ENCODE measurements around the gene CHST11. TPM values are rescaled to one million over a fixed set of nuclear protein-coding genes. Genes with fewer than 3 reads are reported as not detected.

Gene CHST11
- total and polyA plus RNA-seq, 4 donors, result 0.57 to 11.1 (median 3.7) TPM

DNA sequence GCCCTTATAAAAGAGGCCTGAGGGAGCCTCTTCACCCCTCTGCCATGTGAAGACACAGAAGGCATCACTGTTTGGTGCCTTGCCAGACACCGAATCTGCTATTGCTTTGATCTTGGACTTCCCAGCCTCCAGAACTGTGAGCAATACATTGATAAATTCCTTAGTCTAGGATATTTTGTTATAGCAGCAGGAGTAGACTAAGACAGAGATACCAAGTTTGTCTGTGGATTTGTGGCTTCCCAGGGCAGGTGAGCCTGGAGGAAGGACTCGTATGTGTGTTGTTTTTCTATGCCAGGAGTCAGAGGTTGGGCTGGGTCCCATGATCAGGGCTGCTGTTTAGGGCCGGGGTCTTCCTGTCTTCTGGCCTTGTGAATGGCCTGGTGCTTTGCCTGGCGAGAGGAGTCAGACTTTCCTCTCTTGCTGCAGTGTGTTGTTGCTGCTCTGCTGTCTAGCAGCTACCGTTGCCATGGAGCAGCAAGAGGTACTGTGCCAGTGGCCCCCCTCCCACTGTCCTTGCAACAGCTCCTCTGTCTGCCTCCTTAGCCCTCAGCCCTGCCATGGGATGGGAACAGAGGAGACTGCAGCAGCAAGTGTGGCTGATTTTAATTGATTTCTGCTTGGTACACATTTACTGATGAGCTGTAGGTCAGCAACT, 111.2 kb downstream of the CHST11 start (continued):
- TF ChIP-seq, protein P1, sequence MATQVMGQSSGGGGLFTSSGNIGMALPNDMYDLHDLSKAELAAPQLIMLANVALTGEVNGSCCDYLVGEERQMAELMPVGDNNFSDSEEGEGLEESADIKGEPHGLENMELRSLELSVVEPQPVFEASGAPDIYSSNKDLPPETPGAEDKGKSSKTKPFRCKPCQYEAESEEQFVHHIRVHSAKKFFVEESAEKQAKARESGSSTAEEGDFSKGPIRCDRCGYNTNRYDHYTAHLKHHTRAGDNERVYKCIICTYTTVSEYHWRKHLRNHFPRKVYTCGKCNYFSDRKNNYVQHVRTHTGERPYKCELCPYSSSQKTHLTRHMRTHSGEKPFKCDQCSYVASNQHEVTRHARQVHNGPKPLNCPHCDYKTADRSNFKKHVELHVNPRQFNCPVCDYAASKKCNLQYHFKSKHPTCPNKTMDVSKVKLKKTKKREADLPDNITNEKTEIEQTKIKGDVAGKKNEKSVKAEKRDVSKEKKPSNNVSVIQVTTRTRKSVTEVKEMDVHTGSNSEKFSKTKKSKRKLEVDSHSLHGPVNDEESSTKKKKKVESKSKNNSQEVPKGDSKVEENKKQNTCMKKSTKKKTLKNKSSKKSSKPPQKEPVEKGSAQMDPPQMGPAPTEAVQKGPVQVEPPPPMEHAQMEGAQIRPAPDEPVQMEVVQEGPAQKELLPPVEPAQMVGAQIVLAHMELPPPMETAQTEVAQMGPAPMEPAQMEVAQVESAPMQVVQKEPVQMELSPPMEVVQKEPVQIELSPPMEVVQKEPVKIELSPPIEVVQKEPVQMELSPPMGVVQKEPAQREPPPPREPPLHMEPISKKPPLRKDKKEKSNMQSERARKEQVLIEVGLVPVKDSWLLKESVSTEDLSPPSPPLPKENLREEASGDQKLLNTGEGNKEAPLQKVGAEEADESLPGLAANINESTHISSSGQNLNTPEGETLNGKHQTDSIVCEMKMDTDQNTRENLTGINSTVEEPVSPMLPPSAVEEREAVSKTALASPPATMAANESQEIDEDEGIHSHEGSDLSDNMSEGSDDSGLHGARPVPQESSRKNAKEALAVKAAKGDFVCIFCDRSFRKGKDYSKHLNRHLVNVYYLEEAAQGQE (IDR thresholded peaks at IDR 0.05), result no peak

DNA sequence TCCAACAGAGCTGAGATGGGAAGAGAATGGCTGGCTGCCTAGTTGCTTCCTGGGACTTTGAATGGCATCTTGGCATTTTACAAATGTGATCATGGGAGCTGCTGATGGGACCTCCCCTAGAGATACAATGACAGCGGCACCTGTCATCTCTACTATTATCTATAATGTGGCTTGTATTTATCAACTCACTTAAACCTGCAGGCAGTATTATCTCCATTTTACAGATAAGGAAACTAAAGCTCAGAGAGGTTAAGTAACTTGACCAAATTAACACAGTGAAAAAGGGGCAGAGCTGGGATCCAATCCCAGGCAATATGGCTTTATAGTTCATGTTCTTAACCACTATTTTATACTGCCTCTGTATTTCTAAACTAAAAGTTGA, 111.7 kb downstream of the CHST11 start:
- Histone ChIP-seq H3K4me3 (ENCODE audit: low read depth in 1 of 3, low read length in 3 of 3) (no peak overlapping the region), H3K4me1 (ENCODE audit: control insufficient read depth in 4 of 4, insufficient read depth in 4 of 4, low read length in 3 of 4) (peaks cover 0 to 2% (median 0%) of the 10 kb centered on the region in 4 donors), H3K9me3 (ENCODE audit: control insufficient read depth in 4 of 4, low read length in 3 of 4) (no peaks in the 10 kb centered on the region), H3K27ac (ENCODE audit: low read depth in 1 of 2, low read length in 2 of 2) (no peak overlapping the region), H3K9ac (ENCODE audit: low read depth in 1 of 2, low read length in 2 of 2) (no peak overlapping the region), H3K27me3 (ENCODE audit: control insufficient read depth in 4 of 4, insufficient read depth in 4 of 4, low read length in 3 of 4) (no peaks in the 10 kb centered on the region), H3K36me3 (ENCODE audit: control insufficient read depth in 4 of 4, insufficient read depth in 3 of 4, low read depth in 1 of 4, low read length in 3 of 4) (no peaks in the 10 kb centered on the region)
- WGBS, result 83% methylated on average over 1 of the region's 1 CpG
- TF ChIP-seq, protein P2, sequence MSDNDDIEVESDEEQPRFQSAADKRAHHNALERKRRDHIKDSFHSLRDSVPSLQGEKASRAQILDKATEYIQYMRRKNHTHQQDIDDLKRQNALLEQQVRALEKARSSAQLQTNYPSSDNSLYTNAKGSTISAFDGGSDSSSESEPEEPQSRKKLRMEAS (IDR thresholded peaks at IDR 0.05), result no peak
- TF ChIP-seq FOXA1 (IDR thresholded peaks at IDR 0.05) (no peak), EGR1 (IDR thresholded peaks at IDR 0.05; ENCODE audit: low read depth in 2 of 2) (no peak), JUND (IDR thresholded peaks at IDR 0.05) (no peak), GABPA (IDR thresholded peaks at IDR 0.05 in 1 of 2, conservative IDR thresholded peaks at IDR 0.05 in 1 of 2) (no peak), RAD21 (IDR thresholded peaks at IDR 0.05) (no peak)
- TF ChIP-seq, protein P1 (IDR thresholded peaks at IDR 0.05), result no peak
- DNase-seq (ENCODE audit: low spot score), result no peak

DNA sequence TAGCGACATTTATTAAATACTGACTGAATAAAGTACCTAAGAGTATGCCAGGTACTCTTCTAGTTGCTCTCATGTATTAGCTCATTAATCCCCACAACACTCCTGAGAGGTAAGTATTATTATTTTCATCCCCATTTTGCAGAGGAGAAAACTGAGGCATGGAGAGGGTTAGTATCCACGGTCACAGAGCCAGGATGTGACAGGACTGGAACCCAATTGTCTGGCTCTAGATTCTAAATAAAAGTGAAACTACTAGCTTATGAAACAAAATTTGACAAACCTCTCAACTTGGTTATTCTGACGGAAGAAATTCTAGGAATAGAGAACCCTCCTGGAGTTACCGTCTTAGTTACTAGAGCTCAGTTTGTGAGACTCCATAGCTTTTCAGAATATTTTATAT, 112.2 kb downstream of the CHST11 start:
- no peaks in the 10 kb centered on the region for H3K9me3 ChIP-seq (ENCODE audit: control insufficient read depth in 4 of 4, low read length in 3 of 4)
- no peaks in the 10 kb centered on the region for H3K27me3 ChIP-seq (ENCODE audit: control insufficient read depth in 4 of 4, insufficient read depth in 4 of 4, low read length in 3 of 4)
- no peak overlapping the region for H3K4me3 ChIP-seq (ENCODE audit: low read depth in 1 of 3, low read length in 3 of 3)
- no peak overlapping the region for H3K27ac ChIP-seq (ENCODE audit: low read depth in 1 of 2, low read length in 2 of 2)
- no peak for DNase-seq (ENCODE audit: low spot score)
- H3K36me3 ChIP-seq (ENCODE audit: control insufficient read depth in 4 of 4, insufficient read depth in 3 of 4, low read depth in 1 of 4, low read length in 3 of 4), result no peaks in the 10 kb centered on the region
- no peak overlapping the region for H3K9ac ChIP-seq (ENCODE audit: low read depth in 1 of 2, low read length in 2 of 2)
- 79% methylated on average over 4 of the region's 4 CpGs for WGBS
- peaks cover 0 to 2% (median 0%) of the 10 kb centered on the region in 4 donors for H3K4me1 ChIP-seq (ENCODE audit: control insufficient read depth in 4 of 4, insufficient read depth in 4 of 4, low read length in 3 of 4)
- TF ChIP-seq, protein P3, sequence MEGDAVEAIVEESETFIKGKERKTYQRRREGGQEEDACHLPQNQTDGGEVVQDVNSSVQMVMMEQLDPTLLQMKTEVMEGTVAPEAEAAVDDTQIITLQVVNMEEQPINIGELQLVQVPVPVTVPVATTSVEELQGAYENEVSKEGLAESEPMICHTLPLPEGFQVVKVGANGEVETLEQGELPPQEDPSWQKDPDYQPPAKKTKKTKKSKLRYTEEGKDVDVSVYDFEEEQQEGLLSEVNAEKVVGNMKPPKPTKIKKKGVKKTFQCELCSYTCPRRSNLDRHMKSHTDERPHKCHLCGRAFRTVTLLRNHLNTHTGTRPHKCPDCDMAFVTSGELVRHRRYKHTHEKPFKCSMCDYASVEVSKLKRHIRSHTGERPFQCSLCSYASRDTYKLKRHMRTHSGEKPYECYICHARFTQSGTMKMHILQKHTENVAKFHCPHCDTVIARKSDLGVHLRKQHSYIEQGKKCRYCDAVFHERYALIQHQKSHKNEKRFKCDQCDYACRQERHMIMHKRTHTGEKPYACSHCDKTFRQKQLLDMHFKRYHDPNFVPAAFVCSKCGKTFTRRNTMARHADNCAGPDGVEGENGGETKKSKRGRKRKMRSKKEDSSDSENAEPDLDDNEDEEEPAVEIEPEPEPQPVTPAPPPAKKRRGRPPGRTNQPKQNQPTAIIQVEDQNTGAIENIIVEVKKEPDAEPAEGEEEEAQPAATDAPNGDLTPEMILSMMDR (IDR thresholded peaks at IDR 0.05; ENCODE audit: low read depth, low read length, missing input control), result no peak
- no peak for TF ChIP-seq EGR1 (IDR thresholded peaks at IDR 0.05; ENCODE audit: low read depth in 2 of 2)
- TF ChIP-seq, protein P4, sequence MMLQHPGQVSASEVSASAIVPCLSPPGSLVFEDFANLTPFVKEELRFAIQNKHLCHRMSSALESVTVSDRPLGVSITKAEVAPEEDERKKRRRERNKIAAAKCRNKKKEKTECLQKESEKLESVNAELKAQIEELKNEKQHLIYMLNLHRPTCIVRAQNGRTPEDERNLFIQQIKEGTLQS (IDR thresholded peaks at IDR 0.05), result no peak
- TF ChIP-seq HNF4A (conservative IDR thresholded peaks at IDR 0.05), result no peak
- TF ChIP-seq YY1 (IDR thresholded peaks at IDR 0.05), result no peak
- no peak for TF ChIP-seq HNF4G (IDR thresholded peaks at IDR 0.05)
- TF ChIP-seq, protein P2 (IDR thresholded peaks at IDR 0.05), result no peak
- TF ChIP-seq, protein P5, sequence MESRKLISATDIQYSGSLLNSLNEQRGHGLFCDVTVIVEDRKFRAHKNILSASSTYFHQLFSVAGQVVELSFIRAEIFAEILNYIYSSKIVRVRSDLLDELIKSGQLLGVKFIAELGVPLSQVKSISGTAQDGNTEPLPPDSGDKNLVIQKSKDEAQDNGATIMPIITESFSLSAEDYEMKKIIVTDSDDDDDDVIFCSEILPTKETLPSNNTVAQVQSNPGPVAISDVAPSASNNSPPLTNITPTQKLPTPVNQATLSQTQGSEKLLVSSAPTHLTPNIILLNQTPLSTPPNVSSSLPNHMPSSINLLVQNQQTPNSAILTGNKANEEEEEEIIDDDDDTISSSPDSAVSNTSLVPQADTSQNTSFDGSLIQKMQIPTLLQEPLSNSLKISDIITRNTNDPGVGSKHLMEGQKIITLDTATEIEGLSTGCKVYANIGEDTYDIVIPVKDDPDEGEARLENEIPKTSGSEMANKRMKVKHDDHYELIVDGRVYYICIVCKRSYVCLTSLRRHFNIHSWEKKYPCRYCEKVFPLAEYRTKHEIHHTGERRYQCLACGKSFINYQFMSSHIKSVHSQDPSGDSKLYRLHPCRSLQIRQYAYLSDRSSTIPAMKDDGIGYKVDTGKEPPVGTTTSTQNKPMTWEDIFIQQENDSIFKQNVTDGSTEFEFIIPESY (IDR thresholded peaks at IDR 0.05), result no peak
- TF ChIP-seq NR2F2 (IDR thresholded peaks at IDR 0.05), result no peak
- TF ChIP-seq RAD21 (IDR thresholded peaks at IDR 0.05), result no peak
- TF ChIP-seq SP1 (IDR thresholded peaks at IDR 0.05), result no peak
- no peak for TF ChIP-seq FOXA1 (IDR thresholded peaks at IDR 0.05)
- no peak for TF ChIP-seq JUND (IDR thresholded peaks at IDR 0.05)
- TF ChIP-seq RXRA (IDR thresholded peaks at IDR 0.05), result no peak
- TF ChIP-seq FOXA2 (IDR thresholded peaks at IDR 0.05), result no peak
- no peak for TF ChIP-seq GABPA (IDR thresholded peaks at IDR 0.05 in 1 of 2, conservative IDR thresholded peaks at IDR 0.05 in 1 of 2)
- no peak for TF ChIP-seq TAF1 (conservative IDR thresholded peaks at IDR 0.05)

All from liver (tissue), 9 donors.